Measurements from ENCODE around the gene ATP10A.

DNA sequence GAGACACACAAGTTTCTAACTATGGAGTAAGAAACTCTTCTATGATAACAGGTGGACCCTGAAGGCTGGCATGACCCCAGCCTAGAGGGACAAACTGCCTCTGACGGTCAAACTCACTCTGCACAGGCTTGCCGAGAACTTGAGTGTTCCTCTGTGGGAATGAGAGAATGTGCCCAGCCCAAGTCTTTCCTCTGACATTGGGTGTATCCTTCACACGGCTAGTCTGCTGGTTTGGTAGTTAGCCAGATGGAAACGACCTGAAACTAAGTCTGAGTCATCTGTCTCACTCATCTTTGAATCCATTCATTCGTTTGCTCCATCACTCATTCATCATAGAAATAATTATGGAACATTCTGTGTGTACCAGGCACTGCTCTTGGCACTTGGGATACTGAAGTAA is 198.4 kb downstream of the ATP10A start:
- TF ChIP-seq, protein P1, sequence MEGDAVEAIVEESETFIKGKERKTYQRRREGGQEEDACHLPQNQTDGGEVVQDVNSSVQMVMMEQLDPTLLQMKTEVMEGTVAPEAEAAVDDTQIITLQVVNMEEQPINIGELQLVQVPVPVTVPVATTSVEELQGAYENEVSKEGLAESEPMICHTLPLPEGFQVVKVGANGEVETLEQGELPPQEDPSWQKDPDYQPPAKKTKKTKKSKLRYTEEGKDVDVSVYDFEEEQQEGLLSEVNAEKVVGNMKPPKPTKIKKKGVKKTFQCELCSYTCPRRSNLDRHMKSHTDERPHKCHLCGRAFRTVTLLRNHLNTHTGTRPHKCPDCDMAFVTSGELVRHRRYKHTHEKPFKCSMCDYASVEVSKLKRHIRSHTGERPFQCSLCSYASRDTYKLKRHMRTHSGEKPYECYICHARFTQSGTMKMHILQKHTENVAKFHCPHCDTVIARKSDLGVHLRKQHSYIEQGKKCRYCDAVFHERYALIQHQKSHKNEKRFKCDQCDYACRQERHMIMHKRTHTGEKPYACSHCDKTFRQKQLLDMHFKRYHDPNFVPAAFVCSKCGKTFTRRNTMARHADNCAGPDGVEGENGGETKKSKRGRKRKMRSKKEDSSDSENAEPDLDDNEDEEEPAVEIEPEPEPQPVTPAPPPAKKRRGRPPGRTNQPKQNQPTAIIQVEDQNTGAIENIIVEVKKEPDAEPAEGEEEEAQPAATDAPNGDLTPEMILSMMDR (IDR thresholded peaks at IDR 0.05), result no peak
- TF ChIP-seq POLR2A (IDR thresholded peaks at IDR 0.05), result no peak

Data from heart left ventricle (tissue), 13 donors.